ENCODE data around the gene RARB.

The RARB gene

DNA sequence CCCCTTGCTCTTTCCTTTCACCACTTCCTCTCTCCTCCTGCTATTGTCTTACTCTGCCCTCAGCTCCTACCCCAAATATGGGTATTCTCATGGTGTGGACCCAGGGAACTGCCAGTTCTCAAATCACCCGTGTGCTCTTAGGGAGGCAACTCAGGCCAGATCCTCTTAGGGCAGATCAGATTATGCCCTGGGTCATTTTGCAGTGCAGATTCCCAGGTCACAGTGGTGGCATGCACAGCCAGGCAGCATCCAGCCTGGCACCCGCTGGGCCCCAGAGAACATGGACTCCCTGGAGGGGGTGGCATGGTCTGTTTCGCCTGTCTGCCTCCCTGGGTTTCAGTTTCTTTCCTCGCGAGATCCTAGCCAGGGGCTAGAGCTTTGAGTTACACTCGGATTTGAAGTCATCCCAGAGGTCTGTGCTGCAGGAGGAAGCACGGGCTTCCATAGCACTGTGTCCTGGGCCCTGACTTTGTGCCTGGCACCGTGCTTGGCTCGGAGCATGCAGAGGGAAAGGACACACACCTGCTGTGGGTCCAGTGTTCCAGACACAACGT, 140.5 kb downstream of the RARB start:
- intact Hi-C loops (cut with DNase I), result no loop called here
- DNase-seq, result no peak

DNA sequence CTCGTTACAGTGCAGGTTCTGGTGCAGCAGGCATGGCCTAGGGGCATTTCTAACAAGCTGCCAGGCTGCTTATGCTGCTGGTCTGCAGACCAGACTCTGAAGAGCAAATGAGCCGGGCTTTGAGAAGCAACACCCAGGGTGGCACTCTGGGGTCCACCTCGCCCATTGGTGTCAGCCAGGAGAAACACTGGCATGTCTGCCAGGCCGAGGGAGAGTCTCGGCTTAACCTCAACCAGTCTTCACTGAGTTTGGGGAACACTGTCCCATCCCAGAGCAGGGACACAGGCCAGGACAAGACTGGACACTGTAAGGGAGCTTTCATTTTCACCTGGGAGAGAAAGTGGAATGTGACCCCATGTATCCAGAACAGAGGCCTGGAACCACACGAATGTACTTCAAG, 143.2 kb downstream of the RARB start:
- intact Hi-C loops (cut with DNase I), result no loop called here
- DNase-seq, result peak in 1 of 10 donors; percentile 66

- intact Hi-C loops (cut with DNase I), result no loop called here
- no peak for DNase-seq
Measured at GRCh38 chr3:25572336-25572735, 144.3 kb downstream of the RARB start.

DNA sequence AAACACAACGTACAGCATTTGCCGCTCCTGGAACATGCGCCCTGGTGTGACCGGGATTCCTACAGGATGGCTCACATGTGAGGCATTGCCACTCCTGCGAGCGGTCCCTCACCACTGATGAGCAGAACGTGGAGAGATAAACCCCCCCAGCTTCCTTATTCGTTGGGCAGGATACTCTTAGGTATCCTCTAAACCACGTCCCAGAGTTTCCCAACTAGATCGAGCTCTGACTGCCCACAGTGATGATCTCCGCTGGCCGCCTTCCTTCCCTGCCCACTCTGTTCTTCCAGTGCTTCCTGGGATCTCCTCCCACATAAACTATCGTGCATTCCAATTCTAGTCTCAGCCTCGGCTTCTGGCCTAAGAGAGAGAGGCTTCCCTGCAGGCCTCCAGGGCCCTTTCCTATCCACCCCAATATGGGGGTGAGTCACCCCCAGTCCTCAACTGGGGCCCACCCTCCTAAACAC, 144.9 kb downstream of the RARB start:
- DNase-seq, result peak in 8 of 10 donors; percentile 40 to 92 (median 62)
- intact Hi-C loops (cut with DNase I), result no loop called here

DNA sequence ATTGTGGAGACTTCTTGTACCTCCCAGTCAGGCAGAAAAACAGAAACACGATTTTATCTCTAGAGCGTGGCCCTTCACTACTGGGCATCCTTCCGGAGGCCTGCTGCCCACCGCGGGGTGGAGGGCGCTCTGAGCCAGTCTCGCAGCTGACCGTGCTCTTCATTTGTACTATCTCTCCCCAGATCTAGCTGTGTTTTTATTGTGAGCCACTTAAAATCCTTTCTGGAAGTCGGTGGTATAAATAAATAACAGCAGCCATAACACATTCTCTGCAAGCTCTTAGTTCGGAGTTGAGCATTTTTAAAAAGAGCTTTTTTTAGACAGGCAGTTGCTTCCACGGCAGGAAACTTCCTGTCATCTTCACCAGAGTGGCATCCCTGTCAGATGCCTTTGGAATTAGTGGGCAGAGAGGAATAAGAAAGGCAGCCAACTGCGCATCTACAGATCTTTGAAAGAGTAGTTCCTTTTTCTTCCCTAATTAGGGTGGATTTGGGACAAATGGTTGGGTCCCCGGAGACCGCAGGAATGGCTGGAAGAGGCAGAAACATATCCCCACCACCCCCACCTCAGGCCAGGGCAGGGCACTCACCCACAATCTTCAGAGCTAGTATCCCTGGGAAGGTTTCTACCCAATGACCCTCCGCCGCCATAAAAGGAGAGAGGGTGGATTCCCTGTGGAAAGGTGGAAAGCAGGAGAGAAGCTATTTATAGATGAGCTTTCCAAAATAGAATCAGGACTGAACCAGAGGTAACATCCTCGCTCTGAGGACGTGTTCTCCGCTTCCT, 145.5 kb downstream of the RARB start:
- no peak for DNase-seq
- intact Hi-C loops (cut with DNase I), result no loop called here

DNA sequence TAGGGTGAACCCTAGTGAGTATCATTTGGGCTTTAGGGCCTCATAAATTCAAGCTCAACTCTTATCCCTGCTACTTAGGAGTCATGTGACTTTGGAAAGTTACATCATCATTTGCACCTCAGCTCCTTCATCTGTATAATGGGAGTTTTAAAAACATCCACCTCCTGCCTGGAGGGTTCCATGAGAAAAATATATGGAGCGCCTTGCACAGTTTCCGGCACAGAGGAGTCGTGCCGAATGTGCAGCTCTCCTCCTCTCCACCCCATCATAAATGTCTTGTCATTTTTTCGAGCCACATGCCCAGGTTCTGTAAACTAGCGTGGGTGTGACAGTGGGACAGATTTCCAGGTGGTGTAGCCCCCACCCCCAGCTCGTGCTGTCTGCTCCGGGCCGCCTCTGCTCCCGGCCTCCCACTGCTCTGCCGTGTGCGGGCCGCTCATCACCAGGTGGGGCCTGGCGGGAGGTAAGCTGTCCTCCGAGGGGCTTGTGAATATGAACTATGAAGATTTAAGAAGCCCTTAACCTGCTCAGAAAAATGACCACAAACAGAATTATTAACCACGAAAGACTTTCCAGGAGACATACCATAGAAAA, 146.2 kb downstream of the RARB start:
- intact Hi-C loops (cut with DNase I), result no loop called here
- DNase-seq, result peak in 1 of 10 donors; percentile 74

- DNase-seq, result peak in 1 of 10 donors; percentile 55
- intact Hi-C loops (cut with DNase I), result no loop called here
Measured at GRCh38 chr3:25575001-25575400, 146.9 kb downstream of the RARB start.

- DNase-seq, result no peak
- intact Hi-C loops (cut with DNase I), result no loop called here
Measured at GRCh38 chr3:25576146-25576545, 148.1 kb downstream of the RARB start.

- DNase-seq, result peak in 1 of 10 donors; percentile 55
- intact Hi-C loops (cut with DNase I), result no loop called here
Measured at GRCh38 chr3:25576831-25577454, 148.9 kb downstream of the RARB start.

GRCh38 chr3:25578059-25578458, 150.0 kb downstream of the RARB start:
- DNase-seq, result no peak
- intact Hi-C loops (cut with DNase I), result no loop called here

DNA sequence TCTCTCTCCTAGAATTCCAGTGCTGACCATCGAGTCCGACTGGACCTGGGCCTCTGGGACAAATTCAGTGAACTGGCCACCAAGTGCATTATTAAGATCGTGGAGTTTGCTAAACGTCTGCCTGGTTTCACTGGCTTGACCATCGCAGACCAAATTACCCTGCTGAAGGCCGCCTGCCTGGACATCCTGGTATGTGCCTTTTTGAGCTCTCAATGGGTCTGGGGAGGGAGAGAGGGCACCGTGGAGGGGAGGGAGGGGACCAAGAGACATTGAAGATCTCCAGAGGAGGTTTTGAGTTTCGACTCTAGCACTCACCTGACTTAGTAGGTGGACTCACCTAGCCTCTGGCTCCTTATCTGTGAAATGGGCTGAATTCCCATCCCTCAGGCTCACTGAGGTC, 152.5 kb downstream of the RARB start:
- no peak for DNase-seq
- intact Hi-C loops (cut with DNase I), result no loop called here

DNA sequence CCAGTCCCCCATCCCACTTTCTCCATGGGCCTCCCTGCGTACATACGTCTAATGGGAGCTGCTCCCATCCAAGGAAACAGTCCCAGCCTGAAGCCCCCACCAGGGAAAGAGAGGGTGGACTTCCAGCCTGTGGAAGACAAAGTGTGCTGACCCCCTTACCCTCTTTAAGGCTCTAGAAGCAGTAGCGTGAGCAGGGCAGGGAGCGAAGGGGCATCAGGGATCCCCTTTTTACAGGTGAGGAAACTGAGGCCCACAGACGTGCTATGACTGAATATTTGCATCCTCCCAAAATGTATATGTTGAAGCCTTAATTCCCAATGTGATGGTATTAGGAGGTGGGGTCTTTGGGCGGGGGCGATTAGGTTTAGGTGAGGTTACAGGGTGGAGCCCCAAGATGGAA, 153.3 kb downstream of the RARB start:
- DNase-seq, result no peak
- intact Hi-C loops (cut with DNase I), result no loop called here

DNA sequence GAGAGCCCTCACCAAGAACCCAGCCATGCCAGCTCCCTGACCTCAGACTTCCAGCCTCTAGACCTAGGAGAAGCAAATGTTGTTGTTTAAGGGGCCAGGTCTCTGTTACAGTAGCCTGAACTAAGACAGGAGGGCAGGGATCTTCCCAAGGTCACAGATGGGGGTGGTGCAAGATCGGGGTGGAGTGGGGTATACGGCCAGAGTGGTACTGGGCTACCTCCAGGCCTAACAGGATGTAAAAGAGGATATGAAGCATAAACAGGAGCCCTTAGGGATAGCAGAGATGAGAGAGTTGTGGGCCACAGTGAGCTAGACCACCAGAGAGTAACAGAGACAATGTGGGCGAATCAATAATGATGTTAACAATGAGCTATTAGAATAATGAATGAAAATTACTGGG, 153.8 kb downstream of the RARB start:
- intact Hi-C loops (cut with DNase I), result no loop called here
- DNase-seq, result no peak

DNA sequence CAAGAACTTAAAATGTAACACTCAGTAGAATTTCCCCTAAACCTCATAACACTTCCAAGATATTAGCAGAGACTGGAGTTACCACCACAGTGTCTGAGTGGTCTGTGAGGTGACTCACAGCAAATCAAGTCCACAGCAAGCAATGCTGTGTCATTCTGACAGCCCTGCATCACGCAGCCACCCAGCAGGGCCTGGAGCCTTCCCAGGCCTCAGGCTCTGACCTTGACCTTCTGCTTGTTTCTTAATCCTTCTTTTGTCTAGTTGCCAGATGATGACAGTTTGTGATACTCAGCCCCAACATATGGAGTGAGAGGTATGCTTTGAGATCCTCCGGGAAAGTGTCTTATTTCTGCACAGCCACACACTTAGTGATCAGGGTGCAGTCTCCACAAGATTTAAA, 154.2 kb downstream of the RARB start:
- no peak for DNase-seq
- intact Hi-C loops (cut with DNase I), result no loop called here

GRCh38 chr3:25583343-25583742, 155.3 kb downstream of the RARB start:
- peak in 1 of 10 donors; percentile 72 for DNase-seq

DNA sequence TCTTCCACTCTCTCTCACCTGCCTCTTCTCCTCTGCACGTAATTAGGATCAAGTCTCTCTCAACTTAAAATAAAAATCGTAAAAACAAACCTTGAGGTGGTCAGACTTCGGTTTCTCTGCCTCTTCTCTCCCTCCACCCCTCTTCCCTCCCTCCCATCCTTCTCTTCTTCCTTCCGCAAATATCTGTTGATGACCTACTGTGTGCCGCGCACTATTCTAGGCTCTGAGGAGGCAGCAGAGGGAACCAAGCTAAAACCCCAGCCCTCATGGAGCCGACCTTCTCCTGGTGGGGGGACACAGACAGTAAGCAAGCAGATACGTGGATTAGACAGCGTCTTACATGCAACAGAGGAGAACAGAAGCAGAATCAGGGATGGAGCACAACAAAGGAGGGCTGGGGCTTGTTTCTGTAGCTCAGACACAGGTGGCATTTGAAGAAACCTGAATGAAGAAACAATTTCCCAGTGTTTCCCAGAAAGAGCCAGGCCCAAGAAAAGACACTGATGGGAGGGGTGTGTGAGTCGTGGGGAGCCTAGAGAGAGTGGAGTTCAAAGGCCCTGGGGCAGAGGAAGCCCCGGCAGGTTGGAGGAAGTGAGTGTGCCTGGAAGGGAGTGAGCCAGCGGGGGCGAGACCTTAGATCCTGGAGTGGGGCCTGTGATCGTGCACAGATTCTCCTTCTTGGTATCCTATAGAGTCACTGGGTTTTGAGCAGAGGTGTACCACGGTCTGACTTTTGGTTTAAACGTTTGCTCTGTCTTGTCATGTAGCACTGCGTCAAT, 156.1 kb downstream of the RARB start:
- no peak for DNase-seq
- intact Hi-C loops (cut with DNase I), result no loop called here

More at GRCh38 chr3:25583343-25583742, 155.3 kb downstream of the RARB start:
- intact Hi-C loops (cut with DNase I), result no loop called here

DNA sequence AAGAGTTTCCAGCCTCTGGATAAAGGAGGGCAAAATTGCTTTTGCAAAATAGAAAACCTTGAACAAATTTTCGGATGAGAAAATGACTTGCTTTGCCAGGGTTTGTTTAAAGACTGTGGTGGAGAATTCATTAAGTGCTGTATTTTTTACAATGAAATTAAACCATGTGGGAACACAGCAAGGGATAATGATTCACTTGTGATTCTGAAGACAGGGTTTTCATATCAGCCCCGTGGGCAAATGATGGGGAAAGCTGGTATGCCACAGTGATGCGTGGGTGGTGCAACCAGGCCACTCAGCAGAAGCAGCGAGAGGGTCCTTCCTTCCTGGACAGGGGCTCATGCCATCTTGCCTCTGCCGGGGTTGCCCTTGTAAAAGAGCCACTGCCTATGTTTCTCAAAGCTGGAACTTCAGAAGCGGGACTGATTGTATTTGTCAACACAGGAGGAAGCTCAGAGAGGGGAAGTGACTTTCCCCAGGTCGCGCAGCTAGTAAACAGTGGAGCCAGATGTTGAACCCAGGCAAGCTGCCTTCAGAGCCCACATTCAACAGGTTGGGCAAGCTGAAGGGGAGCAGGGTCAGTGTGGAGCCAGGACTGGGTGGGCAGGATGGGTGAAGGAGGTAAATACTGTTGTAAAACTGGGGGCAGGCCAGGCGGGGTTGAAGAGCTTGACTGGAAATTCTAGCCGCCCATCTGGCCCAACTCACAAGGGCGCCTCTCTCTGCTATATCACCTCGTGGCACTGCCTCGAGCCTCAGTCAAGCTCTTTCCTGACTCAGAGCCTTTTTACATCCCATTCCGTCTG, 157.5 kb downstream of the RARB start:
- intact Hi-C loops (cut with DNase I), result no loop called here
- peak in 1 of 10 donors; percentile 70 for DNase-seq

DNA sequence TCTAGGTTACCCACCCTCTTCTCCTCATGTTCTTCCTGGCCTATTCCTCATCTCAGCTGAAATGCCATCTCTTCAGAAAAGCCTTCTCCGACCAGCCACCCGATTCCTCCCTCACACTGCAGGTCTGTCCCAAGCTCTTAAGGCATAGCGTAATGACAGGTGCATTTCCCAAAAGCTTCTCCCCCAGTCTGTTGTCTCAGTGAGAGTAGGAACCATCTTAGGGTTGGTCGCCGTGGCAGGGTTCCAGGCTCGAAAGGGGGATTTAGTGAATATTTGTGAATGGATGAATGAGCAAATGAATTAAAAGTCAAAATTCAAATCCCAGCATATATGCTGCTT, 158.1 kb downstream of the RARB start:
- intact Hi-C loops (cut with DNase I), result no loop called here
- DNase-seq, result no peak

- intact Hi-C loops (cut with DNase I), result no loop called here
Measured at GRCh38 chr3:25586553-25586952, 158.5 kb downstream of the RARB start.

DNA sequence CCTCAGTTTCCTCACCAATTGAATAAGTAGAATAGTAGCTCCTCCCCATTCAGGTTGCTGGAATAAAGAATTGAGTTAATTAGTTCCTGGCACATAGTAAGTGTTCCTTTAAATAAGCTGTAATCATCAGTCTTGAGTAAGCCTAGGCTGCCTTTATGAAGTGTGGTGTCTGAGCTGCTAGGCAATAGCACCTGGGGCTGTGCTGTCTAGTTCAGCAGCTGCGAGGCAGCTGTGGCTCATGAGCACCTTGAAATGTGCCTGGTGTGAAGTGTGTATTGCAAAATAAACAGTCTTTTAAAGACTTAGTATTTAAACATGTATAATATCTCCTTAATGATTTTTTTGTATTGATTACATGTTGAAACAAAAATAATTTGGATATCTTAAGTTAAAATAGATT, 159.0 kb downstream of the RARB start:
- no peak for DNase-seq
- intact Hi-C loops (cut with DNase I), result no loop called here

More at GRCh38 chr3:25586553-25586952, 158.5 kb downstream of the RARB start:
- no peak for DNase-seq
